ENCODE measurements around the gene ZBTB32.

ZBTB32 gene

DNA sequence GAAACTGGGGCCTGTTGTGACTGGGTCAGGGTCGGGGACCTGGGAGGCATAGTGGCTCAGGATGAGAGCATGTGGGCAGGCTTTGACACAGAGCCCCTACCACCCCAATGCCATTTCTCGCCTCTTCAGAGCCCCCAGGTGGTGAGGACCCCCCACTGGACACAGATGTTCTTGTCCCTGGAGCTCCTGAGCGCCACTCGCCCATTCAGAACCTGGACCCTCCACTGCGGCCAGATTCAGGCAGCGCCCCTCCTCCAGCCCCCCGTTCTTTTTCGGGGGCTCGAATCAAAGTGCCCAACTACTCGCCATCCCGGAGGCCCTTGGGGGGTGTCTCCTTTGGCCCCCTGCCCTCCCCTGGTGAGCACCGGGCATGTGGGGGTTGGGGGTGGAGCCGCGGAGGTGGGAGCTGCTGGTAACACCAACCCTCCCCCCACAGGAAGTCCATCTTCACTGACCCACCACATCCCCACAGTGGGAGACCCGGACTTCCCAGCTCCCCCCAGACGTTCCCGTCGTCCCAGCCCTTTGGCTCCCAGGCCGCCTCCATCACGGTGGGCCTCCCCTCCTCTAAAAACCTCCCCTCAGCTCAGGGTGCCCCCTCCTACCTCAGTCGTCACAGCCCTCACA, 27.5 kb downstream of the ZBTB32 start:
- H3K4me3 ChIP-seq (ENCODE audit: low read depth, low read length), result no peak overlapping the region
- TF ChIP-seq CTCF (IDR thresholded peaks at IDR 0.05; ENCODE audit: low read depth, low read length), result no peak

DNA sequence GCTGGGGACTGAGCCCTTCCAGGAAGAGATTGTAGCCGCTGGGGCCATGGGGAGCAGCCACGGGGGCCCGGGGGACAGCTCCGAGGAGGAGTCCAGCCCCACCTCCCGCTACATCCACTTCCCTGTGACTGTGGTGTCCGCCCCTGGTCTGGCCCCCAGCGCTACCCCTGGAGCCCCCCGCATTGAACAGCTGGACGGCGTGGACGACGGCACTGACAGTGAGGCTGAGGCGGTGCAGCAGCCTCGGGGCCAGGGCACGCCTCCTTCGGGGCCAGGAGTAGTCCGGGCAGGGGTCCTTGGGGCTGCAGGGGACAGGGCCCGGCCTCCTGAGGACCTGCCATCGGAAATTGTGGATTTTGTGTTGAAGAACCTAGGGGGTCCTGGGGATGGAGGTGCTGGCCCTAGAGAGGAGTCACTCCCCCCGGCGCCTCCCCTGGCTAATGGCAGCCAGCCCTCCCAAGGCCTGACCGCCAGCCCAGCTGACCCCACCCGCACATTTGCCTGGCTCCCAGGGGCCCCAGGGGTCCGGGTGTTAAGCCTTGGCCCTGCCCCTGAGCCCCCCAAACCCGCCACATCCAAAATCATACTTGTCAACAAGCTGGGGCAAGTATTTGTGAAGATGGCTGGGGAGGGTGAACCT, 28.3 kb downstream of the ZBTB32 start:
- no peak overlapping the region for H3K4me3 ChIP-seq (ENCODE audit: low read depth, low read length)
- no peak for TF ChIP-seq CTCF (IDR thresholded peaks at IDR 0.05; ENCODE audit: low read depth, low read length)

- no peak overlapping the region for H3K4me3 ChIP-seq (ENCODE audit: low read depth, low read length)
- TF ChIP-seq CTCF (IDR thresholded peaks at IDR 0.05; ENCODE audit: low read depth, low read length), result no peak
Observed at GRCh38 chr19:35733180-35734125, 29.1 kb downstream of the ZBTB32 start.

GRCh38 chr19:35734273-35734672, 29.9 kb downstream of the ZBTB32 start:
- no peak overlapping the region for H3K4me3 ChIP-seq (ENCODE audit: low read depth, low read length)
- TF ChIP-seq CTCF (IDR thresholded peaks at IDR 0.05; ENCODE audit: low read depth, low read length), result no peak

GRCh38 chr19:35734889-35735288, 30.5 kb downstream of the ZBTB32 start:
- no peak overlapping the region for H3K4me3 ChIP-seq (ENCODE audit: low read depth, low read length)
- TF ChIP-seq CTCF (IDR thresholded peaks at IDR 0.05; ENCODE audit: low read depth, low read length), result no peak

GRCh38 chr19:35736913-35737886, 32.8 kb downstream of the ZBTB32 start:
- H3K4me3 ChIP-seq (ENCODE audit: low read depth, low read length), result no peak overlapping the region
- no peak for TF ChIP-seq CTCF (IDR thresholded peaks at IDR 0.05; ENCODE audit: low read depth, low read length)

Measured in WI38 (cell line).